ENCODE data around the gene AP5B1.

The AP5B1 gene

GRCh38 chr11:65780770-65781151 is at the start of gene AP5B1:
AP5B1 (minus strand) TSS chr11:65780976; CDS start chr11:65780591, 385 bp downstream.
- DNase-seq = peak; percentile 34

DNA sequence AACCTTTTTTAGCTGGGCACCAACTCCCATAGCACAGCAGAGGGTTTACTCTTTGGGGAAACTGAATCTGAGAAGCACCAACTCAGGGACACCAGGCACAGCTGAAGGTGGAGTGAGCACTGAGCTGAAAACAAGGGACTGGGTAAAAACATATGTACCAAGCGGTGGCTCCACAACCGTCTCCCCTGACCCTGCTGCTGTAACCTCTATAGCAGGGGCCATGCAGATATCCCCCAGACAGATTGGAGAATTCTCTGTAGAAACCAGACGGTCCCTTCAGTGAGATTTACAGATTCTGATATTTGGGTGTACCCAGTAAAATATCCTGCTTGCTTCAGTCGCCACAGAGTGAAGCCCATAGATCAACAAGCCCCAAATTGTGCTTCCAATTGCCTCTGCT is 48.7 kb upstream of the AP5B1 start:
- DNase-seq = no peak

DNA sequence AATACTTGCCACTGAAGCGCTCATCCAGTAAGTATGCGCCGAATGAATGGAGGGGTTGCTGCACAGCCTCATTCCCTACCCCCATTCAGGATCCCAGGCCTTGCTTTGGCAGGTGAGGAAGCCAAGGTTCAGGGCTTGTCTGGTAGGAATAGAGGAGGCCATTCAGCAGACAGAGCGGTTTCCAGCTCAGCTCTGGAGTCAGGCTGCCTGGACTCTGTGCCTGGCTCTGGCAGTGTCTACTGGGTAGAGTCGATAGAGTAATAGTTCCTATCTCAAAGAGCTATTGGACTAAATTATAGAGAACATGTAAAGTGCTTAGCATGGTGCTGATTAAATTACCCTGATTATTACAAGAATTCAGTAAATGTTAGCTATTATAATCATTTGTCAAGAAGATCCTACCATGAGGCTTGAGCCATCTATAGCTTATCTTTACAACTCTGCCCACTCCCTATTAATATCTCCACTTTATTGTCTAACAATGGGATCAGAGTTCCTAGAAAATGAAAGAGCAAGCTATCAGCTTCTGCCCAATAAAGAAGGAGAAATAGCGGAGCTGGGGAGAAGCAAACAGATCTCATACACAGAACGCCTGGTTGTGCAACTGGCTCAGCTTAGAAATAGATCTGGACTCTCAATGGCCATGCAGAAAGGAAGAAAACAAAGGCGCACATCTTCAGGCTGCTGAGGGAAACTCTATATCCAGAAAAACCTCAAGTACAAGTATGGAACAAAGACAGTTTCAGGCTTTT is 46.4 kb upstream of the AP5B1 start:
- DNase-seq = no peak

GRCh38 chr11:65822776-65823528 is 42.2 kb upstream of the AP5B1 start:
- no peak for DNase-seq

DNA sequence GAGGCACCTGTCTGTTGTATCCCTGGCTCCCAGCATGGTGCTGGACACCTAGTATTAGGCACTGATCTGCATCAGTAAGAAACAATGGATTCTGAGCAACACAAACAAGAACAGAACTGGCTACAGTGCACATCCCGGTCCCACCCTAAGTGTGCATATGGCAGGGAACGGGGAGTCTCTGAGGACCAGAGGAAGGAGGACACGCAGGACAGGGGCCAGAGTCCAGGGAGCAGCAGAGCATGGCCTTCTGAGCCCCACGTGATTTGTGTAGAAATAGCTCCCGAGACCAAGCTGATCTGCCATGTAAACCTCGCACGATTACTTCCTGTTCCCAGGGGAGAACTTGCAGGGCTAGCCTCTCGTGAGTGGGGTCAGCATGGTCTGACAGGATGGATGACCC is 40.3 kb upstream of the AP5B1 start:
- no peak for DNase-seq

DNA sequence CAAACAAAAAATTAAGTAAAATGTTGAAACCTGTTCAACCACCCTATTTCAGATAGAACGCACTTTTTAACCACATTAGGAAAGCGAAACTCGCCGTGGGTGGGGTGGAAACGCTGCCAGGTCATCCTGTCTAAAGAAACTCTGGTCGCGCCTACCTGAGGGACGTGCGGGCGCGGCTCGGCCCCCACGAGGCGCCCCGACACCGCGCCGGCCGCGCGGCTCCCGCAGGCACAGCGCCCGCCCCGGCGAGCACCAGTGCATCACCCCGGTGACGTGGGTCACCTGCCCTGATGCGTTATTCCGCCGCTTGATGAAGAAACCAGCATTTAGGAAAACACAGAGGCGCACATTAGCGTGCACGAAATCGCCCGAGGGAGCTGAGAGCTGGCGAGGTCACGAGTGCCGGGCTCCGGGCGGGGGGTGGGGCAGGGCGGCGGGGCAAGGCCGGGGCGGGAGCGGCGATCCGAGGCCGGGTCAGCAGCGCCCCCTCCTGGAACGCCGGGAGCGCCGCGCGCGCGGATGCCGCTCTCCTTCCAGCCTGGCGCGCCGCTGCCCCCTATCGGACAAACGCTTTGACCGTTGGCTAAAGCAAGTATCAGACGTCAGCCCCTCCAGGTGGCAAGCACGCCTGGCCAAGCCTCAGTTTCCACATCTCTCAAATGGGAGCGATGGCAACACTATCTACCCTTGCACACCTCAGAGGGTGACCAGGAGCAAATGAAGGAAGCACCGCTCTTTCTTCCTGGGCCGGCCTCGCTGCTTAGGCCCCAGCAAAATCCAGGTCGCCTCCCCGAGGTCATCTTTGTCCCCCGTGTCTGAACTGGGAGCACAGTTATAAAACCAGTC is 37.3 kb upstream of the AP5B1 start:
- DNase-seq = peak; percentile 72

DNA sequence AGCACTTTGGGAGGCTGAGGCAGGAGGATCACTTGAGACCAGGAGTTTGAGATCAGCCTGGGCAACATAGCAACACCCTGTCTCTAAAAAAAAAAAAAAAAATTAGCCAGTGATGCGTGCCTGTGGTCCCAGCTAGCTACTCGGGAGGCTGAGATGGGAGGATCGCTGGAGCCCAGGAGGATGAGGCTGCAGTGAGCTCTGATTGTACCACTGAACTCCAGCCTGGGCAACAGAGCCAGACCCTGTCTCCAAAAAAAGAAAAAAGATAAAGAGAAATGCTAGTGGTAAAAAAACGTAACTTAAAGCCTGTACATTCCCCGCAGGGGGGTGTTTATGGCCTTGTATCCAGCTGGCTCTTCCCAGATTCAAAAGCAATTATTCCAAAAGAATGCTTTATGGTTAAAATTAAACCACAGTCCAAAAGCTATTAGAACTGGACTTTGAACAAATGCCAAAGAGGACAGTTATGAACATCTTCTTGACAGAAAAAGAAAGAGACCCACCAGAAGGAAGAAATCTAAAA is 36.6 kb upstream of the AP5B1 start:
- no peak for DNase-seq

- no peak for DNase-seq
These were observed 35.9 kb upstream of the AP5B1 start for GRCh38 chr11:65816696-65817095.

DNA sequence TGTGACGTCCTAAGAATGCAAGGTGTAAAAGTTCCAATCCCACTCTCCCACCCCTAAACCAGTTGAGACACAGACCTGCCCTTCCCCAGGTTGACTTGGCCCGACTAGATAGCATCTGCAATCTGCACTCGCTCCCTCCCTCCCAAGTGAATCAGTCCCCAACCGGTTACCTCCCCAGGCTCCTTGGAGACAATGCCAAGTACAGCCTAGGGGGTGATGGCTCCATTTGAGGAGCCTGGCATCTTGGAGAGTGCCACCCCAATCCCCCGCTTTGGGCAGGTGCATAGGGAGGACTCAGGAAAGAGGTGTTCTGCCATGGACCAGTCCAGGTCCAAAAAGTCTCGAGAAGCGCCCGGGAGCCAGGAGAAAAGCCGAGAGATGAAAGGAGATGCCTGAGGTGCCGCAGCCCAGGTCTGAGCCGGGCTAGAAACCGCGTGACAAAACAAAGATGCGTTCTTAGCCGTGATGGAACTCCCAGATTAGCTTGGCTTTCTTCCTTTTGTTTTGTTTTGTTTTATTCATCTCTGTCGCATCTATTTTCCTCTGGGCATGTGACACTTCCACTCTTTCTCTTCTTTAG is 34.3 kb upstream of the AP5B1 start:
- DNase-seq = no peak

DNA sequence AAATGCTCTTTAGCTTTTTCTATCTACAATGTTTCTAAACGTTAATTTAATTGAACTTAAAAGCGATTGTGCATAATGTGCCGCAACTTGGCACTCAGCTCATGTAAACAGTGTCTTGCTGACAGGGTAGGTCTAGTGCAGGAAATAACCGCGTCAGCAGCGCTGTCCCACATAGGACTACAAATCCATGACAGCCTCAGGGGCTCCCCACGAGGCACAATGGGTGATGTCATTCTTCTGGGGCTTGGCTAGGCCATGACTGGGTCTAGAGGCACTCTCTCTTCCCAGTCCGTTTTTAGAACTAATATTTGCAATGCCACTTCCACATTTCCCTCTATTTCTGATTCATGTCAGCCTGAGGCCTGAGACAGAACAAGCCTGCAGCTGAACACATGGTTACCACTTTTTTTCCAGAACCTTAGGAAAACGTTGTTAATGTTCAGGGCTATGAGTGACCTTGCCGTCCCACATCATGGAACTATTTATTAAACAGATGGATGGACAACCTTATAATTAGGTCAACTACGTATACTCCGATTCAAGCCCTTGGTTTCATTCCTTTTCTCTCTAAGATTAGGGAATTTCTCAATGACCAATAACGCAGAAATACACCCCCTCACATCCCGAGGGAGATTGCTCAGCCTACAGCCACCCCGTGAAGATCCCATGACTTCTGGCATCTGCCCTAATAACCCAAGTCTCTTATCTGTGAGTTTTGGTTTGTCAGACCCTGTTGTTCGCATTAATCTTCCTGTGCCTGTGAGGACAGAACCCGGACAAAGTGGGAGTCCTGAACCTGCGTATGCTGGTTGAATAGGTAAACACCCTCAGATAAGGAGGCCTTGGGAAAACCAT is 33.6 kb upstream of the AP5B1 start:
- DNase-seq = no peak

- no peak for DNase-seq
These were observed 31.1 kb upstream of the AP5B1 start for GRCh38 chr11:65811764-65812475.

- no peak for DNase-seq
These were observed 29.5 kb upstream of the AP5B1 start for GRCh38 chr11:65810046-65810868.

DNA sequence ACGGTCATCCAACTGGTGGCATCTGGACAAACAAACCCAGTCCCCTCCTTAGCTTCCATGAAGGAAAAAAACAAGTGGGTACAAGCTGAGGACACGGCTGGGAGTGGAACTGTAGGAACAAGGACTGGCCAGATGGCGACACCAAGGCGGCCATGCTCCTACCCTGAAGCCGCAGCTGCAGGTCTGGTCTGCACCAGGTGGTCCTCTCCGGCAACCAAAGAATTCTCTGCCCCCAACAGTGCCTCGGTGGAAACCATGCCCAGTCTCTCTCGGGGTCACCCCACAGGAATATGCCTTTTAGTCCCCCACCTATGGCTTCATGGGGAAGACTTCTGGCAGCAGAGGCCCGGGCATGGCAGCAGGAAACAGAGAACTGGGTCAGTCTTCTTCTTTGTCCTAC is 28.7 kb upstream of the AP5B1 start:
- DNase-seq = no peak

GRCh38 chr11:65808744-65809341 is 28.1 kb upstream of the AP5B1 start:
- DNase-seq = no peak

DNA sequence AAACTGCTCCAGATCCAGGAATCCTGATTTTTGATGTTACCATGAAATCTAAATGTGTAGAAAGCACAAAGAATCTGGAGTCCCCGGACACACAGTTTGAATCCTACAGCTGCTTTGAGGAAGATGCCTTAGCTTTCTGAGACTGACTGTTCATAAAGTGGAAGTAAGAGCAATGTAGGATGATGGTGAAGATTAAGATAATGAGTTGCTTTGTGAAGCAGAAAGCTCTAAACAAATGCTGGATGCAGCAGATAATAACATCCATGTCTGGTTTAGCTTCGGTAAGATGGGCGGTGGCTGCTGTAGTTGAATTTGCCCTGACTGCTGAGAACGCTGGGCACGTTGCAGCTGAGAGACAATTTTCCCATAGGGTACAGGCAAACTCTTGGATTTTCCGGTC is 26.2 kb upstream of the AP5B1 start:
- DNase-seq = no peak

DNA sequence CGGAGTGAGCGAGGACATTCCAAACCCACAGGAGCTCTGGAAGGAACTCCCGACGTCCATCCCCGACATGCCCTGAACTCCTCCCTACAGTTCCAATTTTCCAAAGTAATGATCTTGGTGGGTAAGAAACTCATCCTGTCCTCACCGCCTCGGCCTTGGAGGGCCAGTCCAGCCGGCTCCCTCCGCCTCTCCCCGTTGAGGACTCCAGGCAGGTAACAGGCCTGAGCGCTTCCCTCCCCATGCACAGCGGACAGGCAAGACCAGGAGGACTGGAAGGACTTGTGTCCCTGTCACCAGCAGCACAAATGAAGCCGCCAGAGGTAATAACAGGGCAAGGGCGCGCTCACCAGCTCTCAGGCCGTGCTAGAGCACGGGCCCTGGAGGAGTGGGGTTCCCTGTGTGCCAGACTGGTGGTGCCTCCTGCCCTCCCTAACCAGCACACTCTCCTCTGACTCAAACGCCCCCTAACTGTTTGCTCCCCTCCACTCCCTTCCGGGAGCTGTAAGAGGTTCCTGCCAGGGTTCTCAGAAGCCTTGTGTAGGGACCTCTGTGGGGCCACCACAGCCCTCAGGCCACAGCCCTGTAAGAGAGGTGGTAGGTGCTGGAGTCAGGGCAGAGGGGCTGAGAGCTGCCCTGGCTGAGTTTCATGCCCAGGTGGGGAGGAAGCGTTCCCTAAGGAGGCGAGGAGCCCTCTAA is 23.2 kb upstream of the AP5B1 start:
- no peak for DNase-seq

DNA sequence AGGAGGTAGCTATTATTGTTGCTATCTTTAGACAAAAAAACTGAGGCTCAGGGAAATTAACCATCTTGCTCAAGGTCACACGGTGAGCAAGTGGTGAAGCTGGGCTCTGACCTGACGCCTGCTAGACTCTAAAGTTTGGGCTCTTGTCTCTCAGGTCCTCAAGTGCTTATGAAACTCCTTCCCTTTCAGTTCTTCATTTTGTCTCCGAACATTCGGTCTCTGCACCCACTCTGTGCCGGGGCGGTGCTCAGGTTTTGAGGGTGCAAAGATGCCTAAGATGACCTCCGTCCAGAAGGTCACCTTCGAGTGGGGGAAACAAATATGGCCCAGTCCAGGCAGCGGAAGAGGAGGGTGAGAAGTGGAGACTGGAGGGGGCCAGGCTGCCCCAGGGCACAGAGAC is 22.1 kb upstream of the AP5B1 start:
- no peak for DNase-seq

GRCh38 chr11:65801153-65801987 is 20.6 kb upstream of the AP5B1 start:
- no peak for DNase-seq

Data from NCI-H2107 (cell line).